ENCODE measurements around the gene EMP1.

GRCh38 chr12:13227191-13227590, 30.7 kb downstream of the EMP1 start:
- TF ChIP-seq BRCA1 (IDR thresholded peaks at IDR 0.05; ENCODE audit: low read depth, low read length) (no peak), TCF12 (IDR thresholded peaks at IDR 0.05; ENCODE audit: low read depth, low read length) (no peak), POLR2A (IDR thresholded peaks at IDR 0.05; ENCODE audit: control extremely low read depth in 1 of 2, low read depth in 2 of 2, low read length in 2 of 2) (no peak), RNF2 (IDR thresholded peaks at IDR 0.05; ENCODE audit: borderline replicate concordance, low read depth, low read length, missing control alignments, poor library complexity, severe bottlenecking) (no peak), ASH2L (IDR thresholded peaks at IDR 0.05; ENCODE audit: low read length) (no peak), SIN3A (conservative IDR thresholded peaks at IDR 0.05 in 1 of 2, IDR thresholded peaks at IDR 0.05 in 1 of 2; ENCODE audit: low read depth in 1 of 2, low read length in 2 of 2) (no peak), EZH2 (IDR thresholded peaks at IDR 0.05; ENCODE audit: low read depth, low read length, severe bottlenecking) (no peak)

Data from H1 (cell line).